AG09319 (cell line): ENCODE measurements around the gene FIGLA.
"Not testable (repeated sequence)": the region's sequence is repeated elsewhere in the genome, so short reads cannot be mapped to it uniquely, and the experiment has no call there.

Experiments
- DNase-seq: peaks from one replicate; pipeline ENCODE4 v3.0.0-alpha.2; 2010; ENCODE audit warnings: low read depth; ENCODE audit errors: extremely low read depth
- TF ChIP-seq, protein P1 (sequence below): IDR thresholded peaks from 2 replicates; pipeline ENCODE4 v1.5.1; 2011; ENCODE audit warnings: low read depth, mild to moderate bottlenecking, inconsistent platforms, low read length, moderate library complexity

FIGLA gene

DNA sequence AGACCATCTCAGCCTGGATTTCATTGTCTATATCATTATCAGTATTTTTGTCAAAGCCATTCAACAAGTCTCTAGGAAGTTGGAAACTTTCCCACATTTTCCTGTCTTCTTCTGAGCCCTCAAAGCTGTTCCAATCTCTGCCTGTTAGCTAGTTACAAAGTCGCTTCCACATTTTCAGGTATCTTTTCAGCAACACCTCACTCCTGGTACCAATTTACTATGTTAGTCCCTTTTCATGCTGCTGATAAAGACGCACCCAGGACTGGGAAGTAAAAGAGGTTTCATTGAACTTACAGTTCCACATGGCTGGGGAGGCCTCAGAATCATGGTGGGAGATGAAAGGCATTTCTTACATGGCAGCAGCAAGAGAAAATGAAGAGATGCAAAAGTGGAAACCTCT is 9.3 kb upstream of the FIGLA start:
- TF ChIP-seq, protein P1, sequence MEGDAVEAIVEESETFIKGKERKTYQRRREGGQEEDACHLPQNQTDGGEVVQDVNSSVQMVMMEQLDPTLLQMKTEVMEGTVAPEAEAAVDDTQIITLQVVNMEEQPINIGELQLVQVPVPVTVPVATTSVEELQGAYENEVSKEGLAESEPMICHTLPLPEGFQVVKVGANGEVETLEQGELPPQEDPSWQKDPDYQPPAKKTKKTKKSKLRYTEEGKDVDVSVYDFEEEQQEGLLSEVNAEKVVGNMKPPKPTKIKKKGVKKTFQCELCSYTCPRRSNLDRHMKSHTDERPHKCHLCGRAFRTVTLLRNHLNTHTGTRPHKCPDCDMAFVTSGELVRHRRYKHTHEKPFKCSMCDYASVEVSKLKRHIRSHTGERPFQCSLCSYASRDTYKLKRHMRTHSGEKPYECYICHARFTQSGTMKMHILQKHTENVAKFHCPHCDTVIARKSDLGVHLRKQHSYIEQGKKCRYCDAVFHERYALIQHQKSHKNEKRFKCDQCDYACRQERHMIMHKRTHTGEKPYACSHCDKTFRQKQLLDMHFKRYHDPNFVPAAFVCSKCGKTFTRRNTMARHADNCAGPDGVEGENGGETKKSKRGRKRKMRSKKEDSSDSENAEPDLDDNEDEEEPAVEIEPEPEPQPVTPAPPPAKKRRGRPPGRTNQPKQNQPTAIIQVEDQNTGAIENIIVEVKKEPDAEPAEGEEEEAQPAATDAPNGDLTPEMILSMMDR: no peak
- no peak for DNase-seq

- DNase-seq: not testable (repeated sequence)
Observed at GRCh38 chr2:70797996-70798395, 7.6 kb upstream of the FIGLA start.

- DNase-seq: no peak
- TF ChIP-seq, protein P1: no peak
Observed at GRCh38 chr2:70797506-70797905, 7.1 kb upstream of the FIGLA start.

- TF ChIP-seq, protein P1: no peak
Observed at GRCh38 chr2:70796262-70796661, 5.8 kb upstream of the FIGLA start.

DNA sequence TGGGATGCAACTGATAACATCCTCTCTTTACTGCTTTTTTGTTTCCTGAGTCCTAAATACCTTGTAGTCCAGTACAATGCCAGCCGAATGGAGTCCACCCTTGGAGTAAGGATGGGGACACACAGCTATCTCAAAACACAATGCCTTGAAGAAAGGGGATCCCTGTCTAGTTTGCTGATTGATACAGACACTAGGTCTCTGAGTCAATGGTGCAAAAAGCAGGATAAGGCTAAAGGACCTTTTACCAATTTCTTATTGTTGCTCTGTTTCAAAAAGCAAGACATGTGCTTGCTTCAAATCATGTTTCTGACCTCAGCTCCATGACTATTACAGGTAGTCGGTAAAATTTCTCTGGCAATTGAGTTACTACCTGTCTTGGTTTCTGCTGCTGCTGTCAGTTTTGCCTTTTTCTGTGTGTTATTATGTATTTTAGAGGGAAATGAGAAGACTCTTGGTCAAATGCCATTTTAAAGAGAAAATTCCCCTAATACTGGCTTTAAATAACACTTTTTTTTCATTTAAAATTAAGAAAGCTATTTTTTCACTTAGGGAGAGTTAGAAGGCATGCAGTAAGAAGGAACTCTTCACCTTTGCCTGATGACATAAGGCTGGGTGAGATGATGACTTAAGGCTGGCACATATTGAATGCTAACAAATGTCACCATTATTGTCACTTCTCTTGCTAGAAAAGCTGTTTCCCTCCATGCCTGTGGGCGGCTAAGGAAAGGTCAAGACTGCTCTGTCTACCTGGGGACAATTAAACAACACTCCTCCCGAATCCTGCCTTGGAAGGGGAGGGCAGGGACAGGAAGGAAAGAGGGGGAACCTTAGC is 4.9 kb upstream of the FIGLA start:
- TF ChIP-seq, protein P1: no peak
- no peak for DNase-seq

More at GRCh38 chr2:70796262-70796661, 5.8 kb upstream of the FIGLA start:
- DNase-seq: no peak

DNA sequence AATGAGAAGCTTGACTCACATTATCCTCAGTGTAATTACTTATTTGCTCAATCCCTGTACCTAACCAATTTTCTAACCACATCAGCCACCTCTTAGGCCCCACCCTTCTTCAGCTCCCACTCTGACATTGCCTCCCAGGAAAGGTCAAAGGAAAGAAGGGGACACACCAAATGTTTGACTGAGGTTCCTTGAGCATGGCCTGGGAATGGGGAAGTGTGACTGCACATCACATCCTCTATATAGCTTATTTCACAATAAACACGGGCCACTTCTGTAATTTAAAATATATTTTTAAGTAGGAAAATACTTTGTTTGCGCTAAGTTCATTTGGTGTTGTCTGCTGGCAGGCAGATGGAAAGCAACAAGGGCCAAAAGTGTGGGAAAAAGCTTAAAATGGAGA is 3.0 kb upstream of the FIGLA start:
- DNase-seq: no peak
- TF ChIP-seq, protein P1: no peak

DNA sequence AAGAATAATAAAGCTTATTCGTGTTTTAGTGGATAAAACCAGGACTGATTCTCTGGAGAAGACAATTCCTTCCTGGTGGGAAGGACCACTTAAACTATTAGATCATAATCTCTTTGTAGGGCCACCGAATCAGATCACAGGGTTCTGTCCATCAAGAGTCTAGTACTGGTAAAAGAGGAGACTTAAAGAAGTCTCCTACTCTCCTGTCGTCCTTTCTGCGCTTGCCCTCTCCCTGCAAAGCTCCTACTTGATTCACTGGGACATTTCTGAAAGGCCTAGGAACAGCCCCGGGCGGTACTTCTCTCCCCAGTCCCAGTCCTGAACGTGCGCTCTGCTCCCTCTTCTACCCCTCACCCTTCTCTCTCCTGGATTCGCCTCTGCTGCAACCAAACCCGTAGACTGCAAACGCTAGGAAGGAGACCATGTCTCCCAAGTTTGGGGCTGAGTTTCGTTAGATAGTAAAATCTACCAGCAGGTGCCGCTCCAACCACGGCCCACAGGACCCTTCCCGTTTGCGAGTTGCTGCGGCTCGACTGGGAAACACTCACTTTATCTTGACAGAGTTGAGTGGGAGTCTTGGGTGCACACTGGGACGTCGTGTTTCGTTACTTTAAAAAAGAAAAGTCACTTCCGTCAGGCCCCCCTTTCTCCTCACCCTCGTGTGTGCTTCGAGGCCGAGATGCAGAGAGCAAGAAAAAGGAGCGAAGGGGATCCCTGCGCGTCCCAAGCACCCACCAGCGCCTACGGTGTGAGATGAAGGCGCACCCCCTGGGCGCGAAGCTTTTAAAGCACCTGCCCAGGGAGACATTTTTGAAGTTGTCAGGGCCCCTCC is 923 bp downstream of the FIGLA start:
- TF ChIP-seq, protein P1: peak; percentile 58
- DNase-seq: no peak
